Neural crest cell (in vitro differentiated cells): ENCODE results near the gene GPR78. TPM values are rescaled to one million over a fixed set of nuclear protein-coding genes. Genes with fewer than 3 reads are reported as not detected.

ENCODE experiments used
- DNase-seq: peaks from one replicate; pipeline ENCODE4 v3.0.0; 2021; ENCODE audit warnings: low read depth, mixed read lengths, low spot score
- H3K27ac Mint-ChIP-seq: one replicate; pipeline ENCODE4 v1.8.0; 2021; ENCODE audit warnings: mild to moderate bottlenecking, mixed read lengths; ENCODE audit not compliant: unreplicated experiment
- H3K27me3 Mint-ChIP-seq: 2 replicates; pipeline ENCODE4 v1.8.0; 2021; ENCODE audit warnings: low read depth, mild to moderate bottlenecking, mixed read lengths
- H3K36me3 Mint-ChIP-seq: 2 replicates; pipeline ENCODE4 v1.8.0; 2021; ENCODE audit warnings: low read depth, mild to moderate bottlenecking, mixed read lengths
- H3K4me1 Mint-ChIP-seq: 2 replicates; pipeline ENCODE4 v1.8.0; 2021; ENCODE audit warnings: mixed read lengths
- H3K4me3 Mint-ChIP-seq: one replicate; pipeline ENCODE4 v1.8.0; 2021; ENCODE audit warnings: mild to moderate bottlenecking, mixed read lengths
- H3K9me3 Mint-ChIP-seq: 2 replicates; pipeline ENCODE4 v1.8.0; 2021; ENCODE audit warnings: mixed read lengths
- CTCF ChIP-seq: fragments of 200-600 bp; sonication (generic); conservative IDR thresholded peaks from 2 replicates; pipeline ENCODE4 v1.5.0; 2021; ENCODE audit warnings: antibody characterized with exemption, mild to moderate bottlenecking
- total RNA-seq: library from RNA; stranded (reverse); gene quantifications from 2 replicates; pipeline ENCODE4 v1.2.1, GENCODE V29; 2021

GPR78 gene
- total RNA-seq, 1 donor from 2014 or later, result not detected

DNA sequence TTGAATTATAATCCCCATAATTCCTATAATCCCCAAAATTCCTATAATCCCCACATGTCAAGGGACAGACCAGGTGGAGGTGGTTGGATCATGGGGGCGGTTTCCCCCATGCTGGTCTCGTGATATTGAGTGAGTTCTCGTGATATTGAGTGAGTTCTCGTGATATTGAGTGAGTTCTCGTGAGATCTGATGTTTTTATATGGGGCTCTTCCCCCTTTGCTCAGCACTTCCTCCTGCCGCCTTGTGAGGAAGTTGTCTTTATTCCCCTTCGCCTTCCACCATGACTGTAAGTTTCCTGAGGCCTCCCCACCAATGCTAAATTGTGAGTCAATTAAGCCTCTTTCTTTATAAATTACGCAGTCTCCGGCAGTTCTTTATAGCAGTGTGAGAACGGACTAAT is 36.6 kb upstream of the GPR78 start:
- DNase-seq, result no peak
- Mint-ChIP-seq H3K36me3 (no peaks in the 10 kb centered on the region), H3K4me3 (no peak overlapping the region), H3K27ac (no peak overlapping the region), H3K9me3 (no peaks in the 10 kb centered on the region), H3K27me3 (peaks cover 19% of the 10 kb centered on the region), H3K4me1 (no peaks in the 10 kb centered on the region)
- TF ChIP-seq CTCF, result no peak

GRCh38 chr4:8544282-8544681 is 35.9 kb upstream of the GPR78 start:
- no peaks in the 10 kb centered on the region for H3K36me3 Mint-ChIP-seq
- H3K27ac Mint-ChIP-seq, result no peak overlapping the region
- no peak for DNase-seq
- no peak overlapping the region for H3K4me3 Mint-ChIP-seq
- H3K4me1 Mint-ChIP-seq, result no peaks in the 10 kb centered on the region
- peaks cover 19% of the 10 kb centered on the region for H3K27me3 Mint-ChIP-seq
- H3K9me3 Mint-ChIP-seq, result no peaks in the 10 kb centered on the region
- no peak for TF ChIP-seq CTCF

GRCh38 chr4:8544741-8545438 is 35.3 kb upstream of the GPR78 start:
- no peak overlapping the region for H3K4me3 Mint-ChIP-seq
- H3K4me1 Mint-ChIP-seq, result no peaks in the 10 kb centered on the region
- H3K27me3 Mint-ChIP-seq, result peaks cover 20% of the 10 kb centered on the region
- no peak for TF ChIP-seq CTCF
- no peaks in the 10 kb centered on the region for H3K9me3 Mint-ChIP-seq
- H3K27ac Mint-ChIP-seq, result no peak overlapping the region
- no peak for DNase-seq
- H3K36me3 Mint-ChIP-seq, result no peaks in the 10 kb centered on the region

- H3K27me3 Mint-ChIP-seq, result peaks cover 21% of the 10 kb centered on the region
- H3K27ac Mint-ChIP-seq, result no peak overlapping the region
- H3K4me1 Mint-ChIP-seq, result no peaks in the 10 kb centered on the region
- H3K4me3 Mint-ChIP-seq, result no peak overlapping the region
- no peaks in the 10 kb centered on the region for H3K9me3 Mint-ChIP-seq
- H3K36me3 Mint-ChIP-seq, result no peaks in the 10 kb centered on the region
- no peak for DNase-seq
- no peak for TF ChIP-seq CTCF
Measured at GRCh38 chr4:8545439-8545765, 34.8 kb upstream of the GPR78 start.

DNA sequence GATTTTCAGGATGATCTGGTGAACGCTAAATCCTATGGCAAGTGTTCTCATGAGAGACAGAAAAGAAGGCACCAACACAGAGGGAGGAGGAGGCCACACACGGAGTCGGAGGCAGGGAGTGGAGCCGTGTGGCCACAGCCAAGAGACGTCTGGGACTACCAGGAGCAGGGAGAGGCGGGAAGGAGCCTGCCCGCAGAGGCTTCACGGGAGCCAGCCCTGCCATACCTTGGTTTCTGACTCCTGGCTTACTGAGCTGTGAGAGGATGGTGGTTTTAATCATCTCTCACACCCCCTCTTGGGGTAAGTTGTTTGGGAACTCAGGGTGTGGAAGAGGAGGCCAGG is 33.5 kb upstream of the GPR78 start:
- no peak for DNase-seq
- no peak overlapping the region for H3K27ac Mint-ChIP-seq
- H3K4me1 Mint-ChIP-seq, result no peaks in the 10 kb centered on the region
- H3K4me3 Mint-ChIP-seq, result no peak overlapping the region
- H3K36me3 Mint-ChIP-seq, result no peaks in the 10 kb centered on the region
- H3K9me3 Mint-ChIP-seq, result no peaks in the 10 kb centered on the region
- peaks cover 21% of the 10 kb centered on the region for H3K27me3 Mint-ChIP-seq
- TF ChIP-seq CTCF, result no peak
